ENCODE data around the gene ADPRHL1.

Gene ADPRHL1

GRCh38 chr13:113425941-113426590, 27.2 kb downstream of the ADPRHL1 start:
- in situ Hi-C loops (cut with MboI; ENCODE audit: low pct_unique_long_range_greater_than_20kb, low sequenced_read_pairs, unreplicated experiment), result no loop called here
- TF ChIP-seq CTCF (IDR thresholded peaks at IDR 0.05; ENCODE audit: extremely low read depth, insufficient read depth, missing control alignments), result no peak
- no peak for DNase-seq (ENCODE audit: low spot score)

GRCh38 chr13:113423520-113424163, 29.6 kb downstream of the ADPRHL1 start:
- TF ChIP-seq CTCF (IDR thresholded peaks at IDR 0.05; ENCODE audit: extremely low read depth, insufficient read depth, missing control alignments), result no peak
- no peak for DNase-seq (ENCODE audit: low spot score)
- in situ Hi-C loops (cut with MboI; ENCODE audit: low pct_unique_long_range_greater_than_20kb, low sequenced_read_pairs, unreplicated experiment), result no loop called here

GRCh38 chr13:113422807-113423519, 30.3 kb downstream of the ADPRHL1 start:
- TF ChIP-seq CTCF (IDR thresholded peaks at IDR 0.05; ENCODE audit: extremely low read depth, insufficient read depth, missing control alignments), result no peak
- DNase-seq (ENCODE audit: low spot score), result no peak
- in situ Hi-C loops (cut with MboI; ENCODE audit: low pct_unique_long_range_greater_than_20kb, low sequenced_read_pairs, unreplicated experiment), result no loop called here

- no peak for DNase-seq (ENCODE audit: low spot score)
- in situ Hi-C loops (cut with MboI; ENCODE audit: low pct_unique_long_range_greater_than_20kb, low sequenced_read_pairs, unreplicated experiment), result no loop called here
- no peak for TF ChIP-seq CTCF (IDR thresholded peaks at IDR 0.05; ENCODE audit: extremely low read depth, insufficient read depth, missing control alignments)
These were observed 31.5 kb downstream of the ADPRHL1 start for GRCh38 chr13:113421673-113422270.

- TF ChIP-seq CTCF (IDR thresholded peaks at IDR 0.05; ENCODE audit: extremely low read depth, insufficient read depth, missing control alignments), result no peak
- in situ Hi-C loops (cut with MboI; ENCODE audit: low pct_unique_long_range_greater_than_20kb, low sequenced_read_pairs, unreplicated experiment), result no loop called here
- DNase-seq (ENCODE audit: low spot score), result no peak
These were observed 32.3 kb downstream of the ADPRHL1 start for GRCh38 chr13:113420833-113421600.

GRCh38 chr13:113420232-113420631, 33.1 kb downstream of the ADPRHL1 start:
- no peak for DNase-seq (ENCODE audit: low spot score)
- no peak for TF ChIP-seq CTCF (IDR thresholded peaks at IDR 0.05; ENCODE audit: extremely low read depth, insufficient read depth, missing control alignments)
- in situ Hi-C loops (cut with MboI; ENCODE audit: low pct_unique_long_range_greater_than_20kb, low sequenced_read_pairs, unreplicated experiment), result no loop called here

Data from GM13977 (cell line).